A673 (cell line): ENCODE results near the gene CPA4. TPM values are rescaled to one million over a fixed set of nuclear protein-coding genes. Genes with fewer than 3 reads are reported as not detected.

Source experiments
- BruUV-seq: library from RNA; stranded (reverse); fragments of 400-500 nt; replicated peaks from 2 replicates; lab custom pipeline; 2021; lab: Mats Ljungman, UMichigan
- CTCF ChIA-PET: fragments of 300-600 bp; sonication (Branson Sonifier 250); formaldehyde crosslinking; loops from one replicate; lab custom pipeline; 2022; ENCODE audit warnings: antibody characterized with exemption; lab: Charles Lee
- POLR2A ChIA-PET: fragments of 300-600 bp; sonication (Branson Sonifier 250); formaldehyde crosslinking; loops from one replicate; lab custom pipeline; 2022; ENCODE audit warnings: antibody characterized with exemption; ENCODE audit not compliant: low non-redundant PET; lab: Charles Lee
- DNase-seq: peaks from one replicate; pipeline ENCODE4 v3.0.0-alpha.2; 2015; ENCODE audit warnings: low spot score
- H3K27ac ChIP-seq: fragments of 200-600 bp; sonication (generic); 2 replicates; pipeline ENCODE4 v1.5.1; 2016; ENCODE audit warnings: mixed run types, low read depth, mild to moderate bottlenecking, mixed read lengths, antibody characterized with exemption, low read length; ENCODE audit not compliant: poor library complexity, severe bottlenecking
- H3K27me3 ChIP-seq: fragments of 200-600 bp; sonication (generic); replicated peaks from 2 replicates; pipeline ENCODE4 v1.6.1; 2017; ENCODE audit warnings: mixed run types, low read depth, mild to moderate bottlenecking, mixed read lengths, antibody characterized with exemption, low read length; ENCODE audit not compliant: insufficient read depth, poor library complexity
- H3K36me3 ChIP-seq: fragments of 200-600 bp; sonication (generic); 2 replicates; pipeline ENCODE4 v1.6.1; 2016; ENCODE audit warnings: mixed run types, mild to moderate bottlenecking, mixed read lengths, antibody characterized with exemption, low read length; ENCODE audit not compliant: insufficient read depth, poor library complexity, severe bottlenecking
- H3K4me1 ChIP-seq: fragments of 200-600 bp; sonication (generic); 2 replicates; pipeline ENCODE4 v1.6.1; 2017; ENCODE audit warnings: mixed run types, mild to moderate bottlenecking, mixed read lengths, antibody characterized with exemption, low read length; ENCODE audit not compliant: insufficient read depth, poor library complexity, severe bottlenecking
- H3K4me3 ChIP-seq: fragments of 200-600 bp; sonication (generic); 2 replicates; pipeline ENCODE4 v1.5.1; 2016; ENCODE audit warnings: low read depth, mixed run types, mild to moderate bottlenecking, mixed read lengths, low read length; ENCODE audit not compliant: poor library complexity, severe bottlenecking
- H3K9me3 ChIP-seq: fragments of 200-600 bp; sonication (generic); 2 replicates; pipeline ENCODE4 v1.6.1; 2016; ENCODE audit warnings: mixed run types, low read depth, mild to moderate bottlenecking, mixed read lengths, antibody characterized with exemption, low read length; ENCODE audit not compliant: poor library complexity, severe bottlenecking
- CTCF ChIP-seq: fragments of 300-800, 200-600 bp; sonication (generic); conservative IDR thresholded peaks from 2 replicates; pipeline ENCODE4 v1.5.1; 2017; ENCODE audit warnings: low read depth, mild to moderate bottlenecking, antibody characterized with exemption, low read length, moderate library complexity, mixed read lengths
- EZH2 ChIP-seq: fragments of 200-600 bp; sonication (generic); IDR thresholded peaks from 2 replicates; pipeline ENCODE4 v1.6.1; 2017; ENCODE audit warnings: borderline replicate concordance, low read depth, mild to moderate bottlenecking, mixed read lengths, antibody characterized with exemption, low read length; ENCODE audit not compliant: poor library complexity, severe bottlenecking
- intact Hi-C: fragments of 100-400 bp; cut with micrococcal nuclease; formaldehyde crosslinking; loops from one replicate; pipeline ENCODE4 v1.10.0; 2022; ENCODE audit not compliant: unreplicated experiment
- total RNA-seq: library from RNA; stranded (reverse); gene quantifications from 2 replicates; pipeline ENCODE4 v1.2.3, GENCODE V29; 2021

CPA4 gene
- total RNA-seq, 1 experiment from 2014 or later, result not detected

GRCh38 chr7:130275826-130276297 lies 17.1 kb upstream of the CPA4 start:
- CTCF ChIA-PET, result no interaction called here
- H3K27me3 ChIP-seq, result no peaks in the 10 kb centered on the region
- POLR2A ChIA-PET, result interaction anchor here (0.6 kb wide), 1 partner anchor 27 kb away, joined by 3 read pairs; no protein-coding TSS in a partner anchor
- H3K4me1 ChIP-seq, result peaks cover 78% of the 10 kb centered on the region
- no peaks in the 10 kb centered on the region for H3K36me3 ChIP-seq
- BruUV-seq, result no TSS peak
- DNase-seq, result peak; percentile 86
- peak overlapping the region; percentile 84 for H3K27ac ChIP-seq
- H3K4me3 ChIP-seq, result no peak overlapping the region
- intact Hi-C loops, result loop anchor here (5.0 kb wide), 1 partner anchor 216 kb away; the partner anchor contains the start of gene MEST
- TF ChIP-seq CTCF, result no peak
- TF ChIP-seq EZH2, result no peak
- no peaks in the 10 kb centered on the region for H3K9me3 ChIP-seq

GRCh38 chr7:130276796-130277762 lies 15.9 kb upstream of the CPA4 start:
- POLR2A ChIA-PET, result interaction anchor here (0.5 kb wide), 1 partner anchor 843 kb away, joined by 6 read pairs; no protein-coding TSS in a partner anchor
- peak; percentile 93 for DNase-seq
- no TSS peak for BruUV-seq

More at GRCh38 chr7:130276796-130277762, 15.9 kb upstream of the CPA4 start:
- Histone ChIP-seq H3K27ac (peak overlapping the region; percentile 84), H3K27me3 (no peaks in the 10 kb centered on the region), H3K4me1 (peaks cover 73% of the 10 kb centered on the region), H3K4me3 (no peak overlapping the region), H3K36me3 (no peaks in the 10 kb centered on the region), H3K9me3 (no peaks in the 10 kb centered on the region)
- TF ChIP-seq EZH2, result no peak
- no peak for TF ChIP-seq CTCF
- intact Hi-C loops, result loop anchor here (5.0 kb wide), 1 partner anchor 215 kb away; the partner anchor contains the start of gene MEST
- CTCF ChIA-PET, result interaction anchor here (0.8 kb wide), 2 partner anchors 14 to 205 kb away, joined by 3 to 4 read pairs; no protein-coding TSS in a partner anchor
